Breast epithelium (tissue), 4 donors: ENCODE data around the gene RHOB. TPM values are rescaled to one million over a fixed set of nuclear protein-coding genes. Genes with fewer than 3 reads are reported as not detected.

Source experiments
- DNase-seq, 2 donors: peaks; one replicate each; pipeline ENCODE4 v3.0.0-alpha.2; 2019; ENCODE audit warnings: low spot score in 2 of 2
- H3K27ac ChIP-seq, 2 donors: fragments of 200-600 bp; sonication (generic) in 1 of 2; one replicate each; pipeline ENCODE4 v1.5.1; 2016 to 2019; ENCODE audit warnings: mild to moderate bottlenecking in 1 of 2
- H3K27me3 ChIP-seq, 2 donors: fragments of 200-600 bp; sonication (generic) in 1 of 2; one replicate each; pipeline versions ENCODE4 v1.5.1 to v1.6.0; 2017 to 2019; ENCODE audit warnings: control low read depth in 1 of 2, mild to moderate bottlenecking in 1 of 2
- H3K36me3 ChIP-seq: fragments of 200-600 bp; one replicate; pipeline ENCODE4 v1.5.1; 2019
- H3K4me1 ChIP-seq, 2 donors: fragments of 200-600 bp; sonication (generic); one replicate each; pipeline ENCODE4 v1.5.1; 2016 to 2019; ENCODE audit warnings: control low read depth in 1 of 2
- H3K4me3 ChIP-seq, 3 donors: fragments of 200-600 bp; sonication (generic); 1 replicate in 2 of 3; 2 replicates in 1 of 3; pipeline ENCODE4 v1.5.1; 2016 to 2019; ENCODE audit warnings: mild to moderate bottlenecking in 3 of 3, moderate library complexity in 2 of 3
- H3K9me3 ChIP-seq, 2 donors: fragments of 200-600 bp; sonication (generic) in 1 of 2; one replicate each; pipeline ENCODE4 v1.5.1; 2016 to 2019; ENCODE audit warnings: control low read depth in 1 of 2
- CTCF ChIP-seq, 3 donors: fragments of 450-650 bp; IDR thresholded peaks; one replicate each; pipeline ENCODE4 v1.5.1; 2016 to 2017; ENCODE audit warnings: antibody characterized with exemption in 3 of 3, mild to moderate bottlenecking in 3 of 3, moderate library complexity in 3 of 3
- POLR2A ChIP-seq: fragments of 450-650 bp; IDR thresholded peaks from one replicate; pipeline ENCODE4 v1.6.1; 2016; ENCODE audit warnings: antibody characterized with exemption, mild to moderate bottlenecking, moderate library complexity
- POLR2AphosphoS5 ChIP-seq, 3 donors: sonication (generic); formaldehyde crosslinking; IDR thresholded peaks; one replicate each; pipeline ENCODE4 v1.6.1; 2017; ENCODE audit warnings: antibody characterized with exemption in 3 of 3
- intact Hi-C: fragments of 100-400 bp; cut with DNase I; formaldehyde crosslinking; loops from one replicate; pipeline ENCODE4 v1.15.1; 2023; ENCODE audit warnings: low total_unique reads
- total RNA-seq, 3 donors: library from RNA; depleted of rRNA; stranded (reverse); fragments of >200 nt; gene quantifications; one replicate each; pipeline ENCODE4 v1.1.0, GENCODE V29; 2016

The RHOB gene
- total RNA-seq, 3 donors from 2014 or later, result 643 to 1,178 (median 772) TPM

- H3K4me1 ChIP-seq, result peaks cover 9 to 20% of the 10 kb centered on the region in 2 donors
- TF ChIP-seq POLR2A (no peak), CTCF (IDR thresholded peaks at IDR 0.05) (no peak), POLR2AphosphoS5 (IDR thresholded peaks at IDR 0.05) (no peak)
- DNase-seq, result no peak
- no peak overlapping the region for H3K4me3 ChIP-seq
- intact Hi-C loops, result no loop called here
- H3K27ac ChIP-seq, result peak overlapping the region; percentile 100
- H3K36me3 ChIP-seq, result no peaks in the 10 kb centered on the region
- H3K27me3 ChIP-seq, result no peaks in the 10 kb centered on the region
- no peaks in the 10 kb centered on the region for H3K9me3 ChIP-seq
These were observed 6.2 kb downstream of the RHOB start for GRCh38 chr2:20453087-20453486.

GRCh38 chr2:20454036-20454981 is 7.4 kb downstream of the RHOB start:
- TF ChIP-seq POLR2A (no peak), CTCF (IDR thresholded peaks at IDR 0.05) (no peak), POLR2AphosphoS5 (IDR thresholded peaks at IDR 0.05) (no peak)
- Histone ChIP-seq H3K4me1 (peaks cover 9 to 20% of the 10 kb centered on the region in 2 donors), H3K27me3 (no peaks in the 10 kb centered on the region), H3K9me3 (no peaks in the 10 kb centered on the region), H3K27ac (no peak overlapping the region), H3K4me3 (no peak overlapping the region), H3K36me3 (no peaks in the 10 kb centered on the region)
- intact Hi-C loops, result no loop called here
- DNase-seq, result no peak

- H3K4me1 ChIP-seq, result peaks cover 9 to 20% of the 10 kb centered on the region in 2 donors
- H3K9me3 ChIP-seq, result no peaks in the 10 kb centered on the region
- DNase-seq, result no peak
- intact Hi-C loops, result no loop called here
- no peak overlapping the region for H3K4me3 ChIP-seq
- H3K36me3 ChIP-seq, result no peaks in the 10 kb centered on the region
- peak overlapping the region; percentile 54 to 71 for H3K27ac ChIP-seq
- TF ChIP-seq POLR2A (no peak), POLR2AphosphoS5 (IDR thresholded peaks at IDR 0.05) (no peak), CTCF (IDR thresholded peaks at IDR 0.05) (no peak)
- H3K27me3 ChIP-seq, result no peaks in the 10 kb centered on the region
These were observed 8.3 kb downstream of the RHOB start for GRCh38 chr2:20455076-20455587.

GRCh38 chr2:20456116-20456571 is 9.3 kb downstream of the RHOB start:
- no peak overlapping the region for H3K4me3 ChIP-seq
- no peaks in the 10 kb centered on the region for H3K27me3 ChIP-seq
- no peaks in the 10 kb centered on the region for H3K9me3 ChIP-seq
- H3K36me3 ChIP-seq, result no peaks in the 10 kb centered on the region
- intact Hi-C loops, result no loop called here
- H3K27ac ChIP-seq, result peak overlapping the region; percentile 54 to 71
- TF ChIP-seq CTCF (IDR thresholded peaks at IDR 0.05) (no peak), POLR2AphosphoS5 (IDR thresholded peaks at IDR 0.05) (peak in 1 of 3 donors; percentile 23)
- no peak for DNase-seq
- H3K4me1 ChIP-seq, result peaks cover 9 to 19% of the 10 kb centered on the region in 2 donors
